CD14-positive monocyte (primary cell): Measurements from ENCODE around the gene CDC25A. TPM values are rescaled to one million over a fixed set of nuclear protein-coding genes. Genes with fewer than 3 reads are reported as not detected.
A peak's percentile ranks its signal among the peaks of the same experiment; 100 is the strongest.
"Not testable (repeated sequence)": the region's sequence is repeated elsewhere in the genome, so short reads cannot be mapped to it uniquely, and the experiment has no call there.

Source experiments
- DNase-seq, 3 donors: peaks; one replicate each; pipeline ENCODE4 v3.0.0-alpha.2; 2011 to 2022
- H2AFZ ChIP-seq: 2 replicates; pipeline ENCODE4 v1.6.0; 2012; ENCODE audit warnings: mild to moderate bottlenecking, low read depth, low read length, inconsistent platforms; ENCODE audit not compliant: insufficient read depth, poor library complexity, severe bottlenecking
- H3K27ac ChIP-seq, 2 donors: 1 replicate in 1 of 2; 2 replicates in 1 of 2; pipeline ENCODE4 v1.5.1; 2012 to 2013; ENCODE audit warnings: low read length in 2 of 2, control low read depth in 1 of 2, inconsistent platforms in 1 of 2, low read depth in 1 of 2, mild to moderate bottlenecking in 1 of 2
- H3K27me3 ChIP-seq, 2 donors: one replicate each; pipeline versions ENCODE4 v1.6.0 to v1.6.1; 2011 to 2013; ENCODE audit warnings: low read length in 2 of 2; ENCODE audit not compliant: control insufficient read depth in 2 of 2, insufficient read depth in 2 of 2
- H3K36me3 ChIP-seq, 2 donors: replicated peaks in 1 of 2; 1 replicate in 1 of 2; 2 replicates in 1 of 2; pipeline versions ENCODE4 v1.5.1 to v1.6.1; 2012 to 2013; ENCODE audit warnings: low read length in 2 of 2, control low read depth in 1 of 2, inconsistent platforms in 1 of 2, mild to moderate bottlenecking in 1 of 2; ENCODE audit not compliant: insufficient read depth in 2 of 2, control insufficient read depth in 1 of 2
- H3K4me1 ChIP-seq, 2 donors: 1 replicate in 1 of 2; 2 replicates in 1 of 2; pipeline versions ENCODE4 v1.5.1 to v1.6.1; 2012 to 2013; ENCODE audit warnings: low read length in 2 of 2, control low read depth in 1 of 2, inconsistent platforms in 1 of 2, mild to moderate bottlenecking in 1 of 2, moderate library complexity in 1 of 2; ENCODE audit not compliant: insufficient read depth in 2 of 2, control insufficient read depth in 1 of 2
- H3K4me2 ChIP-seq: replicated peaks from 2 replicates; pipeline ENCODE3; 2012; ENCODE audit warnings: low read length, moderate library complexity, mild to moderate bottlenecking; ENCODE audit not compliant: poor library complexity, severe bottlenecking; ENCODE audit errors: extremely low read depth
- H3K4me3 ChIP-seq, 3 experiments: fragments of 200-600 bp in 1 of 3; sonication (generic) in 1 of 3; replicated peaks in 1 of 3; 1 replicate in 2 of 3; 2 replicates in 1 of 3; pipeline ENCODE4 v1.5.1; 2011 to 2013; ENCODE audit warnings: low read length in 3 of 3, mild to moderate bottlenecking in 3 of 3, control low read depth in 2 of 3, low read depth in 2 of 3, inconsistent platforms in 1 of 3, moderate library complexity in 1 of 3
- H3K79me2 ChIP-seq: 2 replicates; pipeline ENCODE4 v1.6.0; 2012; ENCODE audit warnings: mild to moderate bottlenecking, control low read depth, inconsistent platforms, low read length, moderate library complexity; ENCODE audit not compliant: insufficient read depth
- H3K9ac ChIP-seq: 2 replicates; pipeline ENCODE4 v1.6.0; 2017; ENCODE audit warnings: low read length, mild to moderate bottlenecking; ENCODE audit not compliant: insufficient read depth, poor library complexity, severe bottlenecking
- H3K9me3 ChIP-seq, 2 donors: replicated peaks in 1 of 2; 1 replicate in 1 of 2; 2 replicates in 1 of 2; pipeline versions ENCODE4 v1.5.1 to v1.6.1; 2012 to 2013; ENCODE audit warnings: low read length in 2 of 2, control low read depth in 1 of 2; ENCODE audit not compliant: control insufficient read depth in 1 of 2, insufficient read depth in 1 of 2
- H4K20me1 ChIP-seq: 2 replicates; pipeline ENCODE4 v1.6.0; 2012; ENCODE audit warnings: mild to moderate bottlenecking, low read length, control low read depth, moderate library complexity; ENCODE audit not compliant: insufficient read depth
- H3K27ac Mint-ChIP-seq, 7 donors: one replicate each; pipeline ENCODE4 v1.8.0; 2020; ENCODE audit warnings: mild to moderate bottlenecking in 7 of 7, mixed read lengths in 7 of 7, moderate library complexity in 6 of 7, inconsistent platforms in 2 of 7
- H3K27me3 Mint-ChIP-seq, 3 donors: one replicate each; pipeline ENCODE4 v1.8.0; 2021 to 2022; ENCODE audit warnings: low read depth in 3 of 3, mild to moderate bottlenecking in 3 of 3, mixed read lengths in 3 of 3, moderate library complexity in 3 of 3, inconsistent platforms in 1 of 3
- H3K36me3 Mint-ChIP-seq, 2 donors: one replicate each; pipeline ENCODE4 v1.8.0; 2020; ENCODE audit warnings: mixed read lengths in 2 of 2, inconsistent platforms in 1 of 2, mild to moderate bottlenecking in 1 of 2
- H3K4me1 Mint-ChIP-seq: one replicate; pipeline ENCODE4 v1.8.0; 2020; ENCODE audit warnings: mild to moderate bottlenecking, mixed read lengths
- H3K4me3 Mint-ChIP-seq, 2 donors: one replicate each; pipeline ENCODE4 v1.8.0; 2020; ENCODE audit warnings: mild to moderate bottlenecking in 2 of 2, mixed read lengths in 2 of 2, moderate library complexity in 1 of 2
- H3K9me3 Mint-ChIP-seq, 7 donors: one replicate each; pipeline ENCODE4 v1.8.0; 2020 to 2022; ENCODE audit warnings: mixed read lengths in 7 of 7, mild to moderate bottlenecking in 6 of 7, moderate library complexity in 6 of 7, inconsistent platforms in 2 of 7
- CTCF ChIP-seq: fragments of 200-600 bp; IDR thresholded peaks from one replicate; pipeline ENCODE4 v1.8.0; 2022; ENCODE audit warnings: antibody characterized with exemption, mild to moderate bottlenecking
- WGBS: methylation state at CpG from one replicate; pipeline ENCODE4 v1.1.5; 2013; ENCODE audit warnings: missing lambda C conversion rate; ENCODE audit not compliant: insufficient coverage; 5-methylcytosine and 5-hydroxymethylcytosine counted together
- intact Hi-C, 2 donors: fragments of 100-400 bp; cut with micrococcal nuclease; formaldehyde crosslinking; loops; one replicate each; pipeline versions ENCODE4 v1.15.0 to v1.15.1; 2023
- polyA plus RNA-seq, 3 donors: library from polyadenylated mRNA; depleted of rRNA in 1 of 3; unstranded in 2 of 3; stranded (reverse) in 1 of 3; fragments of 300-500 nt in 2 of 3; fragments of >200 nt in 1 of 3; fragmentation: Illumina TruSeq in 2 of 3; gene quantifications; 1 replicate in 2 of 3; 2 replicates in 1 of 3; pipeline ENCODE4 v1.2.3, GENCODE V29; 2012 to 2021

Gene CDC25A
- polyA plus RNA-seq, 3 donors = 0.07 to 0.39 TPM; not detected in 1

- peaks cover 0 to 3% (median 0%) of the 10 kb centered on the region in 7 donors for H3K9me3 Mint-ChIP-seq
- 67% methylated on average over 3 of the region's 3 CpGs for WGBS
- peak overlapping the region in 1 of 7 donors; percentile 3 for H3K27ac Mint-ChIP-seq
- Histone ChIP-seq H3K79me2 (no peaks in the 10 kb centered on the region), H3K27me3 (no peaks in the 10 kb centered on the region), H4K20me1 (no peaks in the 10 kb centered on the region), H3K4me1 (peaks cover 29 to 44% of the 10 kb centered on the region in 2 donors), H3K36me3 (no peaks in the 10 kb centered on the region), H3K27ac (no peak overlapping the region), H3K4me2 (no peak overlapping the region), H3K9me3 (no peaks in the 10 kb centered on the region), H2AFZ (no peak overlapping the region), H3K4me3 (no peak overlapping the region), H3K9ac (no peak overlapping the region)
- no peak for TF ChIP-seq CTCF
- peaks cover 43% of the 10 kb centered on the region for H3K4me1 Mint-ChIP-seq
- peaks cover 0 to 13% (median under 1%) of the 10 kb centered on the region in 3 donors for H3K27me3 Mint-ChIP-seq
- DNase-seq = no peak
- H3K36me3 Mint-ChIP-seq = no peaks in the 10 kb centered on the region
- H3K4me3 Mint-ChIP-seq = no peak overlapping the region
- intact Hi-C loops = no loop called here
Measured at GRCh38 chr3:48215019-48215418, 26.8 kb upstream of the CDC25A start.

DNA sequence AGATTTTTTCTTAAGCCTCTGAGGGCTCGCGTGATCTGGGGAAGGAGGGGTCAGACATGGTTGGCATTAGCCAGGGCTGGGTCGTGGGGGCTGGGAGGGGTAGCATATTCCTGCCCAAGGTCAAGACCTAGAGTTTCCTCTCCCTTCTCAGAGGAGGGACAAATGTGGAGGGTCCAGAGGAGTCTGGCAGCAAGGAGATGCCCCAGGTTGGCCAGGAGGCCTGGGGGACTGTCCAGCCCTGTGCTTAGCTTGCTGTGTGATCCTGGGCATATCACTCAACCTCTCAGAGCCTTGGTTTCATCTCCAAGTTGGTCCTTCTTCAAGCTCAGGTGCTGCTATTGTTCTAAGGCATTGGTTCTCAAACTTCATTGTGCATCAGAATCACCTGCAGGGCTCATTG is 26.0 kb upstream of the CDC25A start:
- Histone ChIP-seq H3K27me3 (no peaks in the 10 kb centered on the region), H3K4me1 (peaks cover 29 to 43% of the 10 kb centered on the region in 2 donors), H3K4me3 (no peak overlapping the region), H2AFZ (no peak overlapping the region), H3K36me3 (no peaks in the 10 kb centered on the region), H3K9me3 (no peaks in the 10 kb centered on the region), H4K20me1 (no peaks in the 10 kb centered on the region), H3K79me2 (no peaks in the 10 kb centered on the region), H3K27ac (no peak overlapping the region), H3K4me2 (no peak overlapping the region), H3K9ac (no peak overlapping the region)
- no peak for DNase-seq
- intact Hi-C loops = no loop called here
- no peak overlapping the region for H3K4me3 Mint-ChIP-seq
- 100% methylated on average over 2 of the region's 3 CpGs for WGBS
- peaks cover 0 to 3% (median 0%) of the 10 kb centered on the region in 7 donors for H3K9me3 Mint-ChIP-seq
- peaks cover 2 to 10% (median 2%) of the 10 kb centered on the region in 3 donors for H3K27me3 Mint-ChIP-seq
- H3K36me3 Mint-ChIP-seq = no peaks in the 10 kb centered on the region
- TF ChIP-seq CTCF = no peak
- no peak overlapping the region for H3K27ac Mint-ChIP-seq
- peaks cover 41% of the 10 kb centered on the region for H3K4me1 Mint-ChIP-seq

DNA sequence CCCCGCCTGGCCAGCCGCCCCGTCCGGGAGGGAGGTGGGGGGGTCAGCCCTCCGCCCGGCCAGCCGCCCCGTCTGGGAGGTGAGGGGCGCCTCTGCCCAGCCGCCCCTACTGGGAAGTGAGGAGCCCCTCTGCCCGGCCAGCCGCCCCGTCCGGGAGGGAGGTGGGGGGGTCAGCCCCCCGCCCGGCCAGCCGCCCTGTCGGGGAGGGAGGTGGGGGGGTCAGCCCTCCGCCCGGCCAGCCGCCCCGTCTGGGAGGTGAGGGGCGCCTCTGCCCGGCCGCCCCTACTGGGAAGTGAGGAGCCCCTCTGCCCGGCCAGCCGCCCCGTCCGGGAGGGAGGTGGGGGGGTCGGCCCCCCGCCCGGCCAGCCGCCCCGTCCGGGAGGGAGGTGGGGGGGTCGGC is 23.6 kb upstream of the CDC25A start:
- peaks cover 20% of the 10 kb centered on the region for H3K4me1 Mint-ChIP-seq
- peaks cover 13 to 20% of the 10 kb centered on the region in 2 donors for H3K4me1 ChIP-seq
- H4K20me1 ChIP-seq, intact Hi-C loops, H3K4me3 Mint-ChIP-seq, H3K36me3 Mint-ChIP-seq, H3K9ac ChIP-seq, H3K9me3 Mint-ChIP-seq, DNase-seq, H3K36me3 ChIP-seq, H3K27me3 Mint-ChIP-seq, H3K4me3 ChIP-seq, H2AFZ ChIP-seq, H3K79me2 ChIP-seq, H3K27ac Mint-ChIP-seq, H3K27me3 ChIP-seq, H3K4me2 ChIP-seq, H3K27ac ChIP-seq, H3K9me3 ChIP-seq: not testable (repeated sequence)
- WGBS = no CpG with 5 or more reads among the region's 36 CpGs
